H9 (cell line): ENCODE measurements around the gene UBAC2. TPM values are rescaled to one million over a fixed set of nuclear protein-coding genes. Genes with fewer than 3 reads are reported as not detected.

Experiments used
- DNase-seq: peaks from one replicate; pipeline ENCODE4 v3.0.0-alpha.2; 2017
- H2AFZ ChIP-seq: one replicate; pipeline ENCODE4 v1.6.1; 2013; ENCODE audit warnings: mild to moderate bottlenecking, low read length, control low read depth, moderate library complexity
- H2AK5ac ChIP-seq: 2 replicates; pipeline ENCODE4 v1.6.1; 2013; ENCODE audit warnings: low read length, control low read depth, mixed read lengths; ENCODE audit not compliant: insufficient read length
- H2BK120ac ChIP-seq: one replicate; pipeline ENCODE4 v1.6.1; 2013; ENCODE audit warnings: low read depth, mild to moderate bottlenecking, low read length, control low read depth, inconsistent platforms; ENCODE audit not compliant: poor library complexity, severe bottlenecking
- H2BK12ac ChIP-seq: 2 replicates; pipeline ENCODE4 v1.6.1; 2013; ENCODE audit warnings: low read length, control low read depth, mixed read lengths, low read depth; ENCODE audit not compliant: insufficient read length
- H2BK15ac ChIP-seq: 2 replicates; pipeline ENCODE4 v1.6.1; 2013; ENCODE audit warnings: low read depth, low read length, control low read depth
- H2BK20ac ChIP-seq: one replicate; pipeline ENCODE4 v1.6.1; 2013; ENCODE audit warnings: low read depth, mild to moderate bottlenecking, low read length, control low read depth, inconsistent platforms; ENCODE audit not compliant: poor library complexity, severe bottlenecking
- H2BK5ac ChIP-seq: 2 replicates; pipeline ENCODE4 v1.6.1; 2013; ENCODE audit warnings: low read length, control low read depth, mixed read lengths; ENCODE audit not compliant: insufficient read length
- H3K14ac ChIP-seq: 2 replicates; pipeline ENCODE4 v1.6.1; 2013; ENCODE audit warnings: low read length, control low read depth; ENCODE audit not compliant: insufficient read depth
- H3K18ac ChIP-seq: 2 replicates; pipeline ENCODE4 v1.6.1; 2013; ENCODE audit warnings: low read depth, mild to moderate bottlenecking, mixed read lengths, low read length, control low read depth; ENCODE audit not compliant: insufficient read length
- H3K23ac ChIP-seq: 2 replicates; pipeline ENCODE4 v1.6.1; 2013; ENCODE audit warnings: low read length, control low read depth, mixed read lengths, low read depth; ENCODE audit not compliant: insufficient read length
- H3K23me2 ChIP-seq: 2 replicates; pipeline ENCODE4 v1.6.1; 2013; ENCODE audit warnings: low read depth, mild to moderate bottlenecking, mixed read lengths, low read length, control low read depth; ENCODE audit not compliant: insufficient read length, poor library complexity, severe bottlenecking
- H3K27ac ChIP-seq: 2 replicates; pipeline ENCODE4 v1.5.1; 2013; ENCODE audit warnings: low read length, control low read depth, mixed read lengths, low read depth; ENCODE audit not compliant: insufficient read length
- H3K27me3 ChIP-seq: 2 replicates; pipeline ENCODE4 v1.6.1; 2013; ENCODE audit warnings: low read length, control low read depth, inconsistent platforms; ENCODE audit not compliant: insufficient read depth
- H3K4ac ChIP-seq: 2 replicates; pipeline ENCODE4 v1.6.1; 2013; ENCODE audit warnings: low read depth, mild to moderate bottlenecking, control low read depth, inconsistent platforms, low read length, moderate library complexity
- H3K4me1 ChIP-seq: 2 replicates; pipeline ENCODE4 v1.6.1; 2013; ENCODE audit warnings: low read length, control low read depth, inconsistent platforms; ENCODE audit not compliant: insufficient read depth
- H3K4me2 ChIP-seq: 2 replicates; pipeline ENCODE4 v1.6.1; 2013; ENCODE audit warnings: low read length, control low read depth, mixed read lengths; ENCODE audit not compliant: insufficient read length, insufficient read depth
- H3K56ac ChIP-seq: 2 replicates; pipeline ENCODE4 v1.6.1; 2013; ENCODE audit warnings: low read depth, mild to moderate bottlenecking, mixed read lengths, low read length, control low read depth; ENCODE audit not compliant: insufficient read length
- H3K79me1 ChIP-seq: 2 replicates; pipeline ENCODE4 v1.6.1; 2013; ENCODE audit warnings: low read depth, mild to moderate bottlenecking, moderate library complexity, low read length, control low read depth, inconsistent platforms; ENCODE audit not compliant: insufficient read depth, poor library complexity, severe bottlenecking
- H3K79me2 ChIP-seq: 2 replicates; pipeline ENCODE4 v1.6.1; 2013; ENCODE audit warnings: low read length, control low read depth, inconsistent platforms; ENCODE audit not compliant: insufficient read depth
- H3K9ac ChIP-seq: 2 replicates; pipeline ENCODE4 v1.6.1; 2013; ENCODE audit warnings: low read length, control low read depth, mixed read lengths; ENCODE audit not compliant: insufficient read length; ENCODE audit errors: extremely low read depth
- H3K9me3 ChIP-seq: one replicate; pipeline ENCODE4 v1.6.1; 2013; ENCODE audit warnings: low read depth, low read length, inconsistent platforms; ENCODE audit not compliant: control insufficient read depth
- H3T11ph ChIP-seq: one replicate; pipeline ENCODE4 v1.6.1; 2013; ENCODE audit warnings: mild to moderate bottlenecking, low read length, control low read depth, inconsistent platforms
- H4K20me1 ChIP-seq: one replicate; pipeline ENCODE4 v1.6.1; 2013; ENCODE audit not compliant: control insufficient read depth, insufficient read length, insufficient read depth
- H4K5ac ChIP-seq: 2 replicates; pipeline ENCODE4 v1.6.1; 2013; ENCODE audit warnings: low read depth, mild to moderate bottlenecking, mixed read lengths, low read length, control low read depth; ENCODE audit not compliant: insufficient read length
- H4K8ac ChIP-seq: replicated peaks from 2 replicates; pipeline ENCODE4 v1.6.1; 2013; ENCODE audit warnings: low read length, control low read depth, mixed read lengths, low read depth; ENCODE audit not compliant: insufficient read length
- H4K91ac ChIP-seq: 2 replicates; pipeline ENCODE4 v1.6.1; 2013; ENCODE audit warnings: low read depth, mild to moderate bottlenecking, moderate library complexity, mixed read lengths, low read length, control low read depth; ENCODE audit not compliant: insufficient read length
- H3K27ac Mint-ChIP-seq, 3 experiments: 2 replicates in 2 of 3; 3 replicates in 1 of 3; pipeline ENCODE4 v1.8.0; 2020 to 2021; ENCODE audit warnings: mixed read lengths in 3 of 3, mild to moderate bottlenecking in 1 of 3, moderate library complexity in 1 of 3
- H3K27me3 Mint-ChIP-seq: 2 replicates; pipeline ENCODE4 v1.8.0; 2021; ENCODE audit warnings: low read depth, mild to moderate bottlenecking, moderate library complexity, mixed read lengths
- H3K36me3 Mint-ChIP-seq, 3 experiments: 2 replicates in 2 of 3; 3 replicates in 1 of 3; pipeline ENCODE4 v1.8.0; 2020 to 2021; ENCODE audit warnings: low read depth in 3 of 3, mixed read lengths in 3 of 3; ENCODE audit not compliant: insufficient read depth in 1 of 3
- H3K4me1 Mint-ChIP-seq, 2 experiments: 2 replicates each; pipeline ENCODE4 v1.8.0; 2020; ENCODE audit warnings: mixed read lengths in 2 of 2
- H3K4me3 Mint-ChIP-seq, 2 experiments: 2 replicates in 1 of 2; 3 replicates in 1 of 2; pipeline ENCODE4 v1.8.0; 2020 to 2021; ENCODE audit warnings: mild to moderate bottlenecking in 2 of 2, mixed read lengths in 2 of 2, moderate library complexity in 1 of 2
- H3K9me3 Mint-ChIP-seq, 2 experiments: 2 replicates in 1 of 2; 3 replicates in 1 of 2; pipeline ENCODE4 v1.8.0; 2020; ENCODE audit warnings: mild to moderate bottlenecking in 2 of 2, mixed read lengths in 2 of 2, moderate library complexity in 1 of 2
- CTCF ChIP-seq: fragments of 200-600 bp; sonication (generic); conservative IDR thresholded peaks from 3 replicates; pipeline ENCODE4 v1.8.0; 2021; ENCODE audit warnings: antibody characterized with exemption, mild to moderate bottlenecking
- WGBS: extraction: QIAGEN DNeasy Blood & Tissue Kit; methylation state at CpG from one replicate; pipeline ENCODE4 v1.1.7; 2013; ENCODE audit warnings: missing lambda C conversion rate, low lambda C conversion rate, mixed read lengths; ENCODE audit not compliant: insufficient read length; ENCODE audit errors: extremely low coverage; 5-methylcytosine and 5-hydroxymethylcytosine counted together
- total RNA-seq: library from RNA; stranded (reverse); gene quantifications from 2 replicates; pipeline ENCODE4 v1.2.1, GENCODE V29; 2021

The UBAC2 gene
- total RNA-seq, 1 experiment from 2014 or later = 52.3 TPM

GRCh38 chr13:99320693-99321481 lies 120.2 kb downstream of the UBAC2 start:
- H3K4me1 ChIP-seq = no peaks in the 10 kb centered on the region
- no peak overlapping the region for H3K14ac ChIP-seq
- H3K9ac ChIP-seq = no peak overlapping the region
- no peak overlapping the region for H2AFZ ChIP-seq
- no peak overlapping the region for H3K4ac ChIP-seq
- H3K79me2 ChIP-seq = no peaks in the 10 kb centered on the region
- no peak for DNase-seq
- no peak overlapping the region for H3T11ph ChIP-seq
- H2AK5ac ChIP-seq = no peak overlapping the region
- no peak overlapping the region for H4K5ac ChIP-seq
- H3K4me2 ChIP-seq = no peak overlapping the region
- H2BK5ac ChIP-seq = no peak overlapping the region
- no peak overlapping the region for H4K91ac ChIP-seq
- H3K18ac ChIP-seq = no peak overlapping the region
- WGBS = no CpG with 5 or more reads among the region's 5 CpGs
- no peak overlapping the region for H2BK15ac ChIP-seq
- H3K9me3 Mint-ChIP-seq = no peaks in the 10 kb centered on the region
- no peak overlapping the region for H3K27ac ChIP-seq
- H2BK20ac ChIP-seq = no peak overlapping the region
- no peaks in the 10 kb centered on the region for H3K79me1 ChIP-seq
- no peak overlapping the region for H4K8ac ChIP-seq
- no peak overlapping the region for H3K27ac Mint-ChIP-seq
- no peak overlapping the region for H2BK120ac ChIP-seq
- no peak overlapping the region for H3K23ac ChIP-seq
- no peak overlapping the region for H2BK12ac ChIP-seq
- no peaks in the 10 kb centered on the region for H3K4me1 Mint-ChIP-seq
- no peaks in the 10 kb centered on the region for H3K23me2 ChIP-seq
- no peak for TF ChIP-seq CTCF
- H3K27me3 Mint-ChIP-seq = no peaks in the 10 kb centered on the region
- H3K27me3 ChIP-seq = no peaks in the 10 kb centered on the region
- no peak overlapping the region for H3K4me3 Mint-ChIP-seq
- H3K9me3 ChIP-seq = no peaks in the 10 kb centered on the region
- H3K36me3 Mint-ChIP-seq = peaks cover 5 to 19% (median 15%) of the 10 kb centered on the region in 3 experiments
- no peak overlapping the region for H3K56ac ChIP-seq
- no peaks in the 10 kb centered on the region for H4K20me1 ChIP-seq
